Mesenchymal stem cell (in vitro differentiated cells and primary cell): ENCODE data around the gene RNF150.

Source experiments
- DNase-seq: peaks from one replicate; pipeline ENCODE4 v3.0.0-alpha.2; 2013
- H2AFZ ChIP-seq: one replicate; pipeline ENCODE4 v1.6.1; 2013; ENCODE audit warnings: low read depth, mild to moderate bottlenecking, control low read depth, inconsistent platforms, low read length, moderate library complexity
- H2AK5ac ChIP-seq: 2 replicates; pipeline ENCODE4 v1.6.1; 2013; ENCODE audit warnings: low read length, moderate library complexity, mild to moderate bottlenecking, inconsistent platforms; ENCODE audit not compliant: severe bottlenecking
- H2BK120ac ChIP-seq: one replicate; pipeline ENCODE4 v1.6.1; 2013; ENCODE audit warnings: low read depth, mild to moderate bottlenecking, inconsistent platforms, low read length, moderate library complexity
- H2BK12ac ChIP-seq, 2 experiments: one replicate each; pipeline ENCODE4 v1.6.1; 2013; ENCODE audit warnings: inconsistent platforms in 2 of 2, low read length in 2 of 2, mild to moderate bottlenecking in 2 of 2, moderate library complexity in 2 of 2, control low read depth in 1 of 2
- H2BK15ac ChIP-seq: one replicate; pipeline ENCODE4 v1.6.1; 2013; ENCODE audit warnings: mild to moderate bottlenecking, low read depth, inconsistent platforms; ENCODE audit not compliant: poor library complexity, severe bottlenecking
- H2BK5ac ChIP-seq: 2 replicates; pipeline ENCODE4 v1.6.1; 2013; ENCODE audit warnings: low read depth, mild to moderate bottlenecking, low read length, control low read depth, inconsistent platforms; ENCODE audit not compliant: poor library complexity, severe bottlenecking
- H3K14ac ChIP-seq, 2 experiments: one replicate each; pipeline ENCODE4 v1.6.1; 2013; ENCODE audit warnings: inconsistent platforms in 2 of 2, low read length in 2 of 2, control low read depth in 1 of 2, mild to moderate bottlenecking in 1 of 2, moderate library complexity in 1 of 2
- H3K18ac ChIP-seq, 2 experiments: one replicate each; pipeline ENCODE4 v1.6.1; 2013; ENCODE audit warnings: inconsistent platforms in 2 of 2, low read length in 2 of 2, control low read depth in 1 of 2, low read depth in 1 of 2, mild to moderate bottlenecking in 1 of 2
- H3K23ac ChIP-seq, 2 experiments: one replicate each; pipeline ENCODE4 v1.6.1; 2013; ENCODE audit warnings: inconsistent platforms in 2 of 2, low read length in 2 of 2, mild to moderate bottlenecking in 2 of 2, moderate library complexity in 2 of 2, control low read depth in 1 of 2
- H3K27ac ChIP-seq: 2 replicates; pipeline ENCODE4 v1.5.1; 2013; ENCODE audit warnings: mild to moderate bottlenecking, moderate library complexity, low read length, control low read depth, inconsistent platforms; ENCODE audit not compliant: poor library complexity, severe bottlenecking
- H3K27me3 ChIP-seq, 2 experiments: 2 replicates each; pipeline versions ENCODE4 v1.6.1 to v1.7.0; 2013; ENCODE audit warnings: low read length in 2 of 2, mild to moderate bottlenecking in 2 of 2, moderate library complexity in 2 of 2, control low read depth in 1 of 2, inconsistent platforms in 1 of 2; ENCODE audit not compliant: control insufficient read depth in 1 of 2, insufficient read depth in 1 of 2
- H3K36me3 ChIP-seq, 2 experiments: 2 replicates each; pipeline versions ENCODE4 v1.6.1 to v1.7.0; 2013; ENCODE audit warnings: low read length in 2 of 2, control low read depth in 1 of 2, inconsistent platforms in 1 of 2, low read depth in 1 of 2, mild to moderate bottlenecking in 1 of 2; ENCODE audit not compliant: insufficient read depth in 2 of 2, control insufficient read depth in 1 of 2
- H3K4ac ChIP-seq, 2 experiments: one replicate each; pipeline ENCODE4 v1.6.1; 2013; ENCODE audit warnings: inconsistent platforms in 2 of 2, low read length in 2 of 2, mild to moderate bottlenecking in 2 of 2, moderate library complexity in 2 of 2, control low read depth in 1 of 2, low read depth in 1 of 2
- H3K4me1 ChIP-seq: 2 replicates; pipeline ENCODE4 v1.6.1; 2013; ENCODE audit warnings: low read depth, low read length, control low read depth; ENCODE audit not compliant: control insufficient read depth, insufficient read depth
- H3K4me2 ChIP-seq: 2 replicates; pipeline ENCODE4 v1.6.1; 2013; ENCODE audit warnings: low read length, mild to moderate bottlenecking, inconsistent platforms; ENCODE audit not compliant: poor library complexity, severe bottlenecking
- H3K4me3 ChIP-seq, 2 experiments: 2 replicates each; pipeline versions ENCODE4 v1.5.1 to v1.7.0; 2013; ENCODE audit warnings: low read length in 2 of 2, mild to moderate bottlenecking in 2 of 2, control low read depth in 1 of 2, low read depth in 1 of 2; ENCODE audit not compliant: insufficient read depth in 1 of 2
- H3K79me1 ChIP-seq: replicated peaks from 2 replicates; pipeline ENCODE4 v1.6.1; 2013; ENCODE audit warnings: mild to moderate bottlenecking, control low read depth, low read length, inconsistent platforms; ENCODE audit not compliant: poor library complexity, severe bottlenecking
- H3K9ac ChIP-seq: 2 replicates; pipeline ENCODE4 v1.7.0; 2013; ENCODE audit warnings: mild to moderate bottlenecking, low read length, moderate library complexity
- H3K9me3 ChIP-seq: 2 replicates; pipeline ENCODE4 v1.7.0; 2013; ENCODE audit warnings: mild to moderate bottlenecking, low read length; ENCODE audit not compliant: control insufficient read depth
- H4K8ac ChIP-seq: one replicate; pipeline ENCODE4 v1.6.1; 2013; ENCODE audit warnings: inconsistent platforms, mild to moderate bottlenecking, low read length, moderate library complexity
- H4K91ac ChIP-seq: one replicate; pipeline ENCODE4 v1.6.1; 2013; ENCODE audit warnings: mild to moderate bottlenecking, low read length, inconsistent platforms
- WGBS: methylation state at CpG from one replicate; pipeline ENCODE4 v1.1.7; 2013; ENCODE audit warnings: mixed read lengths; 5-methylcytosine and 5-hydroxymethylcytosine counted together

RNF150 gene

DNA sequence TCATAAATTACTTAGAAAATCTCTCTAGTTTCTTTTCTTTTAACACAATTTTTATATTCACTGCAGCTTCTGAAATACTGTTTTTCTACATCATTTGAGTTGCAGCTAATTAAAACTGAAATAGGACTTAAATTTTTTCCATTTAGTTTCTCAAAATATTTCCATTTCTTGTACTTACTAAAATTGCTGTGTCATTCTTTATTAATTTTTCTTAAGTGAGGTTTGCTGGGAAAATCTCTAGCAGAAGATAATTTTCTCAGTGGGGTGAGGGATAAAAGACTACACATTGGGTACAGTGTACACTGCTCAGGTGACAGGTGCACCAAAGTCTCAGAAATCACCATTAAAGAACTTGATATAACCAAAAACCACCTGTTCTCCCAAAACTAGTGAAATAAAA is 57.7 kb downstream of the RNF150 start:
- no peak overlapping the region for H2BK5ac ChIP-seq

DNA sequence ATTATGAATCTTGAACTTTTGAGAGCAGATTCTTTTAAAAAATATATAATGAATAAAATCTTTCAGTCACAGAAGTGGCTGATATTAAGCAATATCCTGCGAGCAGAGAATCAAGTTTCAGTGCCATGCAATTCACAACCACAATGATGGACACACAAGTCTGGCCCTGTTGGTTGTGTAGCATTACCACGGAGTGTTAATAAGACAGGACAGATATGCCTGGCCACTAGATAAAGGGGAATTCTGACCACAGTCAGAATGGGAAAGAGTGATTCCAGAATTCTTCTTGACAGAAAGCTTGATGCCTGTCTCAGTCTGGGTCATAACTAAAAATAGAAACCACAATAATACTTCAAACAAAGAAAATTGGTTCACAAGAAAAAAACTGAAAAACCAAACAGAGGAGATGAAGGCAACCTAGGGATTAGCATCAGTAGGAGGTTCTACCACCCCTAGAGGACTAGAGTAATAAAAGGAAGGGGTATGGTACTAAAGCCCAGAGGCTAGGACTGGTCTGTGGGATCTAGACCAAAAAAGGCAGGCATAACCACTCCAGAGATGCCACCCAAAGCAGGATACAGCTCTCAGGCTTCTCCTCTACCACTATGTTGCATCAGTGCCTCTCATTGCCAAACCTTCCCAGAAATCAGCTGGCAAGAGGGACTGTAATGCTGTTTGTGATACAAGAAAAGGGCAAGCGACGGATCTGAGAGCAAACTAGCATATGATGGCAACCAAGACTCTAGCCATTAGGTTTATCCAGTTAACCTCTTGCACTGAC is 59.0 kb downstream of the RNF150 start:
- Histone ChIP-seq H3K79me1 (peaks cover 2% of the 10 kb centered on the region), H3K9me3 (no peaks in the 10 kb centered on the region), H2BK15ac (no peak overlapping the region), H2AFZ (no peak overlapping the region), H3K18ac (no peak overlapping the region), H3K4me1 (no peaks in the 10 kb centered on the region), H4K91ac (no peak overlapping the region), H2AK5ac (no peak overlapping the region), H2BK5ac (no peak overlapping the region), H4K8ac (no peak overlapping the region), H3K36me3 (no peaks in the 10 kb centered on the region), H3K4me3 (no peak overlapping the region), H2BK120ac (no peak overlapping the region), H2BK12ac (no peak overlapping the region), H3K9ac (no peak overlapping the region), H3K23ac (no peak overlapping the region), H3K27ac (no peak overlapping the region), H3K14ac (no peak overlapping the region), H3K4me2 (no peak overlapping the region), H3K4ac (no peak overlapping the region), H3K27me3 (no peaks in the 10 kb centered on the region)
- DNase-seq: peak; percentile 3
- WGBS: 92% methylated on average over 4 of the region's 4 CpGs

More for the DNA sequence above, 57.7 kb downstream of the RNF150 start:
- H3K23ac ChIP-seq: no peak overlapping the region
- H3K27me3 ChIP-seq: no peaks in the 10 kb centered on the region
- no peak overlapping the region for H4K8ac ChIP-seq
- no peak overlapping the region for H3K4ac ChIP-seq
- no peak overlapping the region for H3K18ac ChIP-seq
- no peaks in the 10 kb centered on the region for H3K4me1 ChIP-seq
- no peak overlapping the region for H3K27ac ChIP-seq
- no peak overlapping the region for H3K9ac ChIP-seq
- peaks cover 2% of the 10 kb centered on the region for H3K79me1 ChIP-seq
- H3K36me3 ChIP-seq: no peaks in the 10 kb centered on the region
- no peak overlapping the region for H2AFZ ChIP-seq
- H2BK120ac ChIP-seq: no peak overlapping the region
- DNase-seq: no peak
- H2AK5ac ChIP-seq: no peak overlapping the region
- H2BK15ac ChIP-seq: no peak overlapping the region
- no peak overlapping the region for H2BK12ac ChIP-seq
- H3K4me3 ChIP-seq: no peak overlapping the region
- no peak overlapping the region for H3K14ac ChIP-seq
- H4K91ac ChIP-seq: no peak overlapping the region
- H3K4me2 ChIP-seq: no peak overlapping the region
- no peaks in the 10 kb centered on the region for H3K9me3 ChIP-seq

DNA sequence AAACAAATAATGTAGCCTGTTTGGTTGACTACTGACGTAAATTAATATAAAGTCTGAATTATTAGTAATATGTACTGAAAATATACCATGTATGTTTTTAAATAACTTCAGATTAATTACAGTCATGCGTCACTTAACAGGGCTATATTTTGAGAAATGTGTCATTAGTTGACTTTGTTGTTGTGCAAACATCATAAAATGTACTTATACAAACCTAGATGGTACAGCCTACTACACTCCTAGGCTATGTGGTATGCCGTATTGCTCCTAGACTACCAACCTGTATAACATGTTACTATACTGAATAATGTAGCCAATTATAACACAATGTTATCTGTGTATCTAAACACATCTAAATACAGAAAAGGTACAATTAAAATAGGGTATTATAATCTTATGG is 66.6 kb downstream of the RNF150 start:
- H3K9me3 ChIP-seq: no peaks in the 10 kb centered on the region
- H3K14ac ChIP-seq: no peak overlapping the region
- no peak overlapping the region for H2BK120ac ChIP-seq
- WGBS: no CpG with 5 or more reads among the region's 3 CpGs
- no peak overlapping the region for H3K27ac ChIP-seq
- H2BK15ac ChIP-seq: no peak overlapping the region
- H4K91ac ChIP-seq: no peak overlapping the region
- no peaks in the 10 kb centered on the region for H3K4me1 ChIP-seq
- H2BK12ac ChIP-seq: no peak overlapping the region
- H3K9ac ChIP-seq: no peak overlapping the region
- no peak overlapping the region for H2AFZ ChIP-seq
- no peak overlapping the region for H3K23ac ChIP-seq
- peaks cover 1% of the 10 kb centered on the region for H3K79me1 ChIP-seq
- no peaks in the 10 kb centered on the region for H3K36me3 ChIP-seq
- no peak overlapping the region for H3K4me2 ChIP-seq
- H3K18ac ChIP-seq: no peak overlapping the region
- H2BK5ac ChIP-seq: no peak overlapping the region
- no peak overlapping the region for H3K4ac ChIP-seq
- H3K4me3 ChIP-seq: no peak overlapping the region
- no peaks in the 10 kb centered on the region for H3K27me3 ChIP-seq
- H2AK5ac ChIP-seq: no peak overlapping the region
- H4K8ac ChIP-seq: no peak overlapping the region
- DNase-seq: no peak

DNA sequence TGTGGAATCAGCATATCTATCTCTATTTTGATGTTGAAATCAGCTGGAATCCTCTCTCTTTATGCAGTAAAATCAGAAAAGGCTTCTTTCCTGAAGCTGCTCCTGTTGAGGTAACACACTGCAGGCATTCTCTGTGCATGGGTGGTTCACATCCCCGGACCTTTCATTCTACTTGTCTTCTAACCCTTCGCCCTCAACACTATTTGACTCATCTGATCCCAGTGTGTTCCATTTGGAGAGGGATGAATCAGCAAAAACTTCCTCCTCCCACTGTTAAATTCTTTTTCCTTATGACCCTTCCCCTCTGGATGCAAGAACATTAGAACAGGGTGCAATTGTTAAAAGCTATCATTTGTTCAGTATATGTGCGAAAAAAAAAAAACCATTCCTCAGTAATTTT is 67.4 kb downstream of the RNF150 start:
- Histone ChIP-seq H3K79me1 (peaks cover 1% of the 10 kb centered on the region), H3K27ac (peak overlapping the region; percentile 68), H3K4me2 (peak overlapping the region; percentile 9), H2AFZ (no peak overlapping the region), H2BK5ac (no peak overlapping the region), H3K9ac (no peak overlapping the region), H2BK15ac (no peak overlapping the region), H3K4ac (peak overlapping the region in 1 of 2 experiments; percentile 37), H2BK12ac (no peak overlapping the region), H3K36me3 (no peaks in the 10 kb centered on the region), H4K8ac (no peak overlapping the region), H3K27me3 (no peaks in the 10 kb centered on the region), H3K4me3 (no peak overlapping the region), H2AK5ac (no peak overlapping the region), H3K9me3 (no peaks in the 10 kb centered on the region), H3K14ac (no peak overlapping the region), H3K18ac (no peak overlapping the region), H3K23ac (no peak overlapping the region), H3K4me1 (no peaks in the 10 kb centered on the region), H4K91ac (no peak overlapping the region), H2BK120ac (no peak overlapping the region)
- 73% methylated on average over 2 of the region's 3 CpGs for WGBS
- DNase-seq: peak; percentile 8
